Nephron (organoid): ENCODE results near the gene TPBGL.

Experiments
- H3K27ac Mint-ChIP-seq, 3 experiments: 2 replicates each; pipeline ENCODE4 v1.8.0; 2020; ENCODE audit warnings: mixed read lengths in 3 of 3, mild to moderate bottlenecking in 2 of 3, moderate library complexity in 1 of 3
- H3K27me3 Mint-ChIP-seq: 2 replicates; pipeline ENCODE4 v1.8.0; 2021; ENCODE audit warnings: low read depth, mild to moderate bottlenecking, moderate library complexity, mixed read lengths
- H3K36me3 Mint-ChIP-seq: 2 replicates; pipeline ENCODE4 v1.8.0; 2020; ENCODE audit warnings: low read depth, mixed read lengths
- H3K4me1 Mint-ChIP-seq: 2 replicates; pipeline ENCODE4 v1.8.0; 2020; ENCODE audit warnings: mixed read lengths
- H3K4me3 Mint-ChIP-seq, 3 experiments: 2 replicates each; pipeline ENCODE4 v1.8.0; 2020; ENCODE audit warnings: mild to moderate bottlenecking in 3 of 3, mixed read lengths in 3 of 3, moderate library complexity in 2 of 3
- H3K9me3 Mint-ChIP-seq: 2 replicates; pipeline ENCODE4 v1.8.0; 2020; ENCODE audit warnings: mixed read lengths
- TF ChIP-seq, protein P1 (sequence below), 3 experiments: fragments of 200-600 bp; sonication (generic); IDR thresholded peaks; one replicate each; pipeline ENCODE4 v1.5.0; 2021; ENCODE audit warnings: antibody characterized with exemption in 3 of 3; ENCODE audit not compliant: unreplicated experiment in 3 of 3

TPBGL gene

DNA sequence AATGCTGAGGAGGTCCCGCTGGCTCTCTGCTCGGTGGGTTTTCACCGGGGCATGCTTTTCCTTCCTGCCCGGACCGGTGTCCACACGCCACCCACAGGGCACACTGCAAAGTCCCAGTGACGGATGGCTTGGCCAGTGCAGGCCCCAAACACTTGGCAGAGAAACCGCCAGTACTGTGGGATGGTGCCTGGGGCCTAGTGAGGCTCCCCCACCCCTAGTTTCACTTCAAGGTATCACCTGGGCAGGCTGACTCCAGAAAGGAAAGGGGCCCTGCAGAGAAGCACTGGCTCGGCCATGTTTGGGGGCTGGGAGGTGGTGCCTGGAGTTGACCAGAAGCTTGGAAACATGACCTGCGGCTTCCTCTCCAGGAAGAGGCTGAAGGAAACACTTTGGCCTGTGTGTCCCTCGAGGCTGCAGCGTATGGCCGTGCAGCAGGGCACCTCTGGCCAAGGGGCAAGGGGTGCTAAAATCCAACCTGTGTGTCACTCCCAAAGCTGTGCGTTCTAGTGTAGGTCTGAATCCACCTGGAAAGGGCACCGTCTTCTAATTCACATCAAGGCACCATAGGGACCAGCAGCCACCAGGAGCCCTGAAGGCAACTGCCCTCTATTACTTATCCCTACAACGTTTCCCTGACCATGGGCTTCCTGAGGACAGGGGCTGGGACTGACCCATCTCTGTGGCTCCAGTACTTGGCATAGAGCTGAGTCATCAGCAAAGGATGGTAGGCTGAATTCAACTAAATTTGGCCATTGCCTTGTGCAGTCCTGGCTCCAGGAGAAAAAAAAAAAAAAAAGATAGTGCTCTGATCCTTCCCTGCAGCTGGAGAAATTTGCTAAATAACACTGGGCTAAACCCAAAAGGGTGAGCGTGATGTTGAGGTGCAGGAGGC lies 22.6 kb downstream of the TPBGL start:
- no peaks in the 10 kb centered on the region for H3K9me3 Mint-ChIP-seq
- H3K36me3 Mint-ChIP-seq: peaks cover 3% of the 10 kb centered on the region
- no peaks in the 10 kb centered on the region for H3K27me3 Mint-ChIP-seq
- no peaks in the 10 kb centered on the region for H3K4me1 Mint-ChIP-seq
- TF ChIP-seq, protein P1, sequence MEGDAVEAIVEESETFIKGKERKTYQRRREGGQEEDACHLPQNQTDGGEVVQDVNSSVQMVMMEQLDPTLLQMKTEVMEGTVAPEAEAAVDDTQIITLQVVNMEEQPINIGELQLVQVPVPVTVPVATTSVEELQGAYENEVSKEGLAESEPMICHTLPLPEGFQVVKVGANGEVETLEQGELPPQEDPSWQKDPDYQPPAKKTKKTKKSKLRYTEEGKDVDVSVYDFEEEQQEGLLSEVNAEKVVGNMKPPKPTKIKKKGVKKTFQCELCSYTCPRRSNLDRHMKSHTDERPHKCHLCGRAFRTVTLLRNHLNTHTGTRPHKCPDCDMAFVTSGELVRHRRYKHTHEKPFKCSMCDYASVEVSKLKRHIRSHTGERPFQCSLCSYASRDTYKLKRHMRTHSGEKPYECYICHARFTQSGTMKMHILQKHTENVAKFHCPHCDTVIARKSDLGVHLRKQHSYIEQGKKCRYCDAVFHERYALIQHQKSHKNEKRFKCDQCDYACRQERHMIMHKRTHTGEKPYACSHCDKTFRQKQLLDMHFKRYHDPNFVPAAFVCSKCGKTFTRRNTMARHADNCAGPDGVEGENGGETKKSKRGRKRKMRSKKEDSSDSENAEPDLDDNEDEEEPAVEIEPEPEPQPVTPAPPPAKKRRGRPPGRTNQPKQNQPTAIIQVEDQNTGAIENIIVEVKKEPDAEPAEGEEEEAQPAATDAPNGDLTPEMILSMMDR (IDR thresholded peaks at IDR 0.05; ENCODE audit: unreplicated experiment in 3 of 3): no peak
- H3K27ac Mint-ChIP-seq: no peak overlapping the region
- H3K4me3 Mint-ChIP-seq: no peak overlapping the region

DNA sequence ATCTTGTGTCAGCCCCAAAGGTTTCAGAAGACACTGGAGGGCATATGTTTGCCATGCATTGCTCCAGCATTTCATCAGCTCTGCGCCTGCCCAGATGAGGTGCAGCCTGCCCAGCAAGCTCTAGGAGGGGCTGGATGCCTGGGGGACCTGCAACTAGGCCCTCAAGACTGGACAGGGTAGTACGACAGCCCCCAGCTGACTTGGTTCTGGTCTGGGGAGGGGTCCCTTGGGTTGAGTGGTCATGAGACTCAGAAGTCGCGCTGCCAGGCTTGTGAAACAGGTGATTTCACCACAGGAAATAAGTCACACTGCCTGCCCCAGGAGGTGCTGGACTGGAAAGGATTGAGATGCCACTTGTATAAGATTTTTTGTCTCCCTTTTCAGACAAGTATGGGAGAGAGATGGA lies 23.4 kb downstream of the TPBGL start:
- Mint-ChIP-seq H3K4me1 (no peaks in the 10 kb centered on the region), H3K27me3 (no peaks in the 10 kb centered on the region), H3K4me3 (no peak overlapping the region), H3K9me3 (no peaks in the 10 kb centered on the region), H3K27ac (no peak overlapping the region), H3K36me3 (peaks cover 3% of the 10 kb centered on the region)
- TF ChIP-seq, protein P1 (IDR thresholded peaks at IDR 0.05; ENCODE audit: unreplicated experiment in 3 of 3): no peak

DNA sequence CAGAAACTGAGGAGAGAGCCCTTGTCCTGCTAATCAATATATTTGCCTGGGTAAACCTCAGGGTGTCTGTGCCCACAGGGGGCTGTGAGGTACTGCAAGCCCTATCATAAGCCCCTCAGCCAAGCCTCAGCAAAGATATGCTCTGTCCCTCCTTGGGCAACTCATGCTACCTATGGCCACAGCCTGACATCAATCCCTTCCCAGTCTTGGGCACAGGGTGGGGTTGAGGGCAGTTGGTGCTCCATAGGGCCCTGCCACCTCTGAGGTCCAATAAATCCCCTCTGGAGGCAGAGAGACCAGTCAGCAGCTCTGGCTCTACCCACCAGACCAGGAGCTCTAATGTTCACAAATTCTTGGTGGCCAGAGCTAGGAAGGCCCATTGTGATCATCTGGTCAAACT lies 23.8 kb downstream of the TPBGL start:
- no peak overlapping the region for H3K4me3 Mint-ChIP-seq
- peaks cover 3% of the 10 kb centered on the region for H3K36me3 Mint-ChIP-seq
- no peaks in the 10 kb centered on the region for H3K9me3 Mint-ChIP-seq
- H3K4me1 Mint-ChIP-seq: no peaks in the 10 kb centered on the region
- no peaks in the 10 kb centered on the region for H3K27me3 Mint-ChIP-seq
- H3K27ac Mint-ChIP-seq: no peak overlapping the region
- TF ChIP-seq, protein P1 (IDR thresholded peaks at IDR 0.05; ENCODE audit: unreplicated experiment in 3 of 3): no peak

DNA sequence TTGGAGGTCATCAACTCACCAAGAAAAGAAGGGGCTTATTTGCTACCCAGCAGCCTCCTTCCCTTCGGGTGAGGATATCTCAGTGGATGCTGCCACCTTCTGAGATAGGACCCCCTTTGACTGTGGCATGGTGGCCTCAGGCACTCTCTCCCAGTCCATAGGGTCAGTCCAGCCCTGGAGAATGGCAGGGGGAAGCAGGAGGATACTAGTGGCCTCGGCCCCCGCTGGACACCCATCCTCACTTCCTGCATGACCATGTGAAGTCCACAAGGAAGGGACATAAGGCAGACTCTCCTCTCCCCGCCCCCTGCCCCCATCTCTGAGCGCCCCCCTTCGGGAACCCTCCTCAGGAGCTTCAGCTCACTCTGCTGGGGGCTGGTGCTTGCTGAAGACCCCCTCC lies 24.4 kb downstream of the TPBGL start:
- no peak overlapping the region for H3K27ac Mint-ChIP-seq
- H3K4me1 Mint-ChIP-seq: no peaks in the 10 kb centered on the region
- TF ChIP-seq, protein P1 (IDR thresholded peaks at IDR 0.05; ENCODE audit: unreplicated experiment in 3 of 3): no peak
- H3K9me3 Mint-ChIP-seq: no peaks in the 10 kb centered on the region
- H3K36me3 Mint-ChIP-seq: peaks cover 3% of the 10 kb centered on the region
- H3K27me3 Mint-ChIP-seq: no peaks in the 10 kb centered on the region
- H3K4me3 Mint-ChIP-seq: no peak overlapping the region

DNA sequence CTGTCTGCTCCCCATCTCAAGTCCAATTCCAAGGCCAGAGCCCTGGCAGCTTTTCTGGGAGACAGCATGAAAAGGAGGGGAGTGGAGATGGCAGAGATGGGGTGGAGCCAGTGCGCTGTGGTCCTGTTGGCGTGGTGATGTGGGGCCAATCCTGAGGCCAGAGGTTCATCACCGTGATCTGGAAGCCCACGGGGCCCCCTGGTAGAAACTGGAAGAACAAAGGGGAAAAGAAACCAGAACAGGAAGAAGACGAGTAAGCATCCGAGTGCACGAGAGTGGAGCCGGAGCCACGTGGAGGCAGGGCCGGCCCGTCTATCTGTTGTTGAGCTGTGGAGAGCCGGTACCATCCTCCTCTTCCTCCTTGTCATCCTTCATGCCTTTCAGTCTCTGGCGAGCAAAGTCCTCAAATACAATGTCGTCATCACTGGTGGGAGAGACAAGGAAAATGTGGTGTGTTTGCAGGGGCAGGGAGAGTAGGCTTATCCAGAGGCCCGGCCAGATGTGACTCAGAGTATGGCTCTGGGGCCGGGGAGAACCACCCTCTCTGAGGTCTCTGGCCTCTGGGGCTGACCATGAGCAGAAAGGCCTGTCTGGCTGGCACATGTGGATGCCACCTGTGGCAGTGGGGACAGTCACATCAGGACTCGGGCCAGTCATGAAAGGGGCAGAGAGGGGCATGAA lies 25.4 kb downstream of the TPBGL start:
- no peak overlapping the region for H3K27ac Mint-ChIP-seq
- no peaks in the 10 kb centered on the region for H3K9me3 Mint-ChIP-seq
- H3K4me3 Mint-ChIP-seq: no peak overlapping the region
- H3K36me3 Mint-ChIP-seq: peaks cover 3% of the 10 kb centered on the region
- no peaks in the 10 kb centered on the region for H3K4me1 Mint-ChIP-seq
- TF ChIP-seq, protein P1 (IDR thresholded peaks at IDR 0.05; ENCODE audit: unreplicated experiment in 3 of 3): no peak
- no peaks in the 10 kb centered on the region for H3K27me3 Mint-ChIP-seq
